Measurements from ENCODE around the gene NADK2. TPM values are rescaled to one million over a fixed set of nuclear protein-coding genes. Genes with fewer than 3 reads are reported as not detected.

NADK2 gene
- total and polyA plus RNA-seq, 12 donors: 9.8 to 53.5 (median 37.7) TPM

DNA sequence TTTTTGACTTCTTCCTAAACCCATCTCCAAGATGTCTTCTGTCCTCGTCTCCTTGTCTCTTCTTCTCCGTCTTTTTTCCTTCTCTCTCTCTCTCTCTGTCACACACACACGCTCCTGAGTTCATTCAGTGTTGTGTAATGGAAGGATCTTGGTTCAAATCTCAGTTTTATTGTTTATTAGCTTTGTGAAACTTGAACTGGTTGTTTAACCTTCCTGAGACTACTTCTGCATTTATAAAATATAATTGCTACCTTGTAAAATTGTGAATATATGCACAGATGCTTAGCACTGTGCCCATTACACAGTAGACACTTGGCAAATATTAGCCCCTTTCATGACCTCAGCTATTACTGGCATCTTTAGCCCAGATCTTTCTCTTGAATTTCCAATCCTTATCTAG is 2.4 kb upstream of the NADK2 start:
- DNase-seq (no peak), ATAC-seq (no peak)
- H3K4me1 ChIP-seq: peaks cover 0 to 26% (median 20%) of the 10 kb centered on the region in 9 donors
- H3K4me3 ChIP-seq: no peak overlapping the region
- H3K27me3 ChIP-seq: no peaks in the 10 kb centered on the region
- H3K36me3 ChIP-seq: no peaks in the 10 kb centered on the region
- 85 to 91% methylated on average over 3 of the region's 3 CpGs for WGBS, 2 donors
- intact Hi-C loops (cut with DNase I): loop anchor here in 4 of 10 donors (5.0 to 10.0 kb wide), 4 partner anchors 61 to 451 kb away; partner anchors contain the start of genes RANBP3L (in 3 of the 4), LMBRD2 (in 2 of the 4) and SKP2 (in 2 of the 4)
- TF ChIP-seq, protein P1, sequence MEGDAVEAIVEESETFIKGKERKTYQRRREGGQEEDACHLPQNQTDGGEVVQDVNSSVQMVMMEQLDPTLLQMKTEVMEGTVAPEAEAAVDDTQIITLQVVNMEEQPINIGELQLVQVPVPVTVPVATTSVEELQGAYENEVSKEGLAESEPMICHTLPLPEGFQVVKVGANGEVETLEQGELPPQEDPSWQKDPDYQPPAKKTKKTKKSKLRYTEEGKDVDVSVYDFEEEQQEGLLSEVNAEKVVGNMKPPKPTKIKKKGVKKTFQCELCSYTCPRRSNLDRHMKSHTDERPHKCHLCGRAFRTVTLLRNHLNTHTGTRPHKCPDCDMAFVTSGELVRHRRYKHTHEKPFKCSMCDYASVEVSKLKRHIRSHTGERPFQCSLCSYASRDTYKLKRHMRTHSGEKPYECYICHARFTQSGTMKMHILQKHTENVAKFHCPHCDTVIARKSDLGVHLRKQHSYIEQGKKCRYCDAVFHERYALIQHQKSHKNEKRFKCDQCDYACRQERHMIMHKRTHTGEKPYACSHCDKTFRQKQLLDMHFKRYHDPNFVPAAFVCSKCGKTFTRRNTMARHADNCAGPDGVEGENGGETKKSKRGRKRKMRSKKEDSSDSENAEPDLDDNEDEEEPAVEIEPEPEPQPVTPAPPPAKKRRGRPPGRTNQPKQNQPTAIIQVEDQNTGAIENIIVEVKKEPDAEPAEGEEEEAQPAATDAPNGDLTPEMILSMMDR (IDR thresholded peaks at IDR 0.05): no peak
- H3K27ac ChIP-seq: no peak overlapping the region
- H3K9me3 ChIP-seq: no peaks in the 10 kb centered on the region

DNA sequence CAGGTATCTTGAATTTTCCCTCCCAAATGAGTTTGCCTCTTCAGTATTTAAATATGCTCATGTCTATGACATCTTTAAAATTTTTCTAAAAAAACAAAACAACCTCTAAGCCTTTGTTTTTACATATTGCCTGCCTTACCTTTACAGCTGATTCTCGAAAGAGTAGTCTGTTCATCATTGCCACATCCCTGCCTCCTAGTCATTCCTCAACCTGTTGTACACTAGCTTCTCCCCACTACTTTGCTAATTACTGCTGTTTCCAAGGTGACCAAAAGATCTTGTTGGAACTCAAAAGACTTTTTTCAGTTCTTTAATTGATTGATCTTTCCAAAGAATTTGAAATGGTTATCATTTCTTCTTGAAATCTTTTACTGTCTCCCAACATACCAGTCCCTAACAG is 1.9 kb upstream of the NADK2 start:
- no peaks in the 10 kb centered on the region for H3K9me3 ChIP-seq
- WGBS, 2 donors: 91 to 98% methylated on average over 1 of the region's 1 CpG
- H3K36me3 ChIP-seq: no peaks in the 10 kb centered on the region
- TF ChIP-seq, protein P1 (IDR thresholded peaks at IDR 0.05): no peak
- intact Hi-C loops (cut with DNase I): loop anchor here in 4 of 10 donors (5.0 to 10.0 kb wide), 4 partner anchors 61 to 451 kb away; partner anchors contain the start of genes RANBP3L (in 3 of the 4), LMBRD2 (in 2 of the 4) and SKP2 (in 2 of the 4)
- no peak overlapping the region for H3K4me3 ChIP-seq
- peaks cover 0 to 30% (median 25%) of the 10 kb centered on the region in 9 donors for H3K4me1 ChIP-seq
- no peak for ATAC-seq
- no peaks in the 10 kb centered on the region for H3K27me3 ChIP-seq
- no peak overlapping the region for H3K27ac ChIP-seq
- no peak for DNase-seq

DNA sequence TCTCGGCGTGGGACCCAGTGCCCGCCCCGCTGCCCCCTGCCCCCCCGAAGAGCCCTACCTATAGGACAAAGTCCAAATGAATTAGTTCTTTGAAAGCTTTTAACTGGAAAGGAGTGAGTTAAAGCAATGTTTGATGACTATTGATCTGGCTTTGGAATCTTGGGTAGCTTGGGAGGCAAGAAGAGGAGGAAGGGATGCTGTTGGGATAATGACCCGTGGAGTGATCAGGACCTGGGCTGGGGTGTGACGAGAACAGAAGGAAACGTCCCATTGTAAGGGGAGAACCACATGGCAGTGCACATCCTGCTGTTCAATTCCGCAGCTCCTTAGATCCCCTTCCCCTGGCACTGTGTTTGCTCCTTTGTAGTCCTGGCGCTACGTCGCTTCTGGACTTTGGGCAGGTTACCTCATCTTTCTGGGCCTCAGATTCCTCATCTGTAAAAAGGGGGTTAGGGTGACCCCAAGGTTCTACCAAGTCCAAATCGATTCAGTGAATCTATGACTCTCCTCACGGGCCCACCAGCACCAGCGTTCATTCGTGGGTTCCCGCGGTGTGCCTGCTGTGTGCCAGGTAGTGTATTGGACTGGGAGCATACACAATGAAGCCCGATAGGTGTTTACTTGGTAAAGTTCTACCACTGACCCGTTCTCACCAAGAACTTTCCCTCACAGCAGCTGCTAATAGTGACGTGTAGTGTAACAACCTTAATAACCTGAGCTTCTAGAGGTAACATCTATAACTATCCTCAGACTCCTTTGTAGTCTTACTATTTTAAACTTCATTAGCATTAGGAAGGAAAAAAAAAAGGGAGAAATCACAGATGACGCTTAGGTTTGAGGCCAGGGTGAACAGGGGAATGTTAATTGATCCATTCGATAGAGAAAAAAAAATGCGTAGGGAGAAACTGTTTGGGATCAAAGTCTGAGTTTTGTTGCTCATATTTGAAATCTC is 1.1 kb upstream of the NADK2 start:
- DNase-seq (peak in 1 of 2 donors; percentile 19), ATAC-seq (no peak)
- no peaks in the 10 kb centered on the region for H3K36me3 ChIP-seq
- peaks cover 0 to 39% (median 32%) of the 10 kb centered on the region in 9 donors for H3K4me1 ChIP-seq
- 62 to 67% methylated on average over 24 of the region's 24 CpGs for WGBS, 2 donors
- TF ChIP-seq, protein P1 (IDR thresholded peaks at IDR 0.05): no peak
- intact Hi-C loops (cut with DNase I): loop anchor here in 4 of 10 donors (5.0 to 10.0 kb wide), 4 partner anchors 62 to 452 kb away; partner anchors contain the start of genes RANBP3L (in 3 of the 4), LMBRD2 (in 2 of the 4) and SKP2 (in 2 of the 4)
- no peaks in the 10 kb centered on the region for H3K9me3 ChIP-seq
- H3K4me3 ChIP-seq: peak overlapping the region; percentile 50 to 96 (median 90)
- H3K27me3 ChIP-seq: no peaks in the 10 kb centered on the region
- peak overlapping the region; percentile 87 to 98 (median 97) for H3K27ac ChIP-seq

Measured in heart right ventricle (tissue), 16 donors.